HepG2 (cell line): Measurements from ENCODE around the gene HSF4. TPM values are rescaled to one million over a fixed set of nuclear protein-coding genes. Genes with fewer than 3 reads are reported as not detected.
A peak's percentile ranks its signal among the peaks of the same experiment; 100 is the strongest.

Source experiments
- ARID4A ChIP-seq: sonication (generic); formaldehyde crosslinking; IDR thresholded peaks from 2 replicates; pipeline ENCODE4 v1.5.0; 2020; ENCODE audit warnings: mild to moderate bottlenecking, missing genetic modification reagents, borderline replicate concordance
- CCAR2 ChIP-seq: fragments of 200-400 bp; formaldehyde crosslinking; optimal IDR thresholded peaks from 2 replicates; pipeline ENCODE3; 2018; ENCODE audit warnings: low read depth, mild to moderate bottlenecking, low read length, moderate library complexity
- CEBPG ChIP-seq: IDR thresholded peaks from 2 replicates; pipeline ENCODE4 v1.6.1; 2016
- GABPA ChIP-seq, 2 experiments: IDR thresholded peaks; 2 replicates each; pipeline ENCODE4 v1.6.1; 2011 to 2016; ENCODE audit warnings: low read depth in 2 of 2, low read length in 1 of 2, missing biosample characterization in 1 of 2, missing genetic modification characterization in 1 of 2
- HDAC2 ChIP-seq: sonication (generic); formaldehyde crosslinking; IDR thresholded peaks from 2 replicates; pipeline ENCODE4 v1.4.0; 2020; ENCODE audit warnings: missing genetic modification reagents
- HNRNPLL ChIP-seq: fragments of 200-400 bp; formaldehyde crosslinking; IDR thresholded peaks from 2 replicates; pipeline ENCODE4 v1.6.1; 2017; ENCODE audit warnings: mild to moderate bottlenecking, low read depth, low read length; ENCODE audit not compliant: poor library complexity, severe bottlenecking
- ISX ChIP-seq: sonication (generic); formaldehyde crosslinking; conservative IDR thresholded peaks from 2 replicates; pipeline ENCODE4 v1.5.0; 2020; ENCODE audit warnings: missing genetic modification reagents
- MAFF ChIP-seq: IDR thresholded peaks from 2 replicates; pipeline ENCODE4 v1.6.1; 2011; ENCODE audit warnings: low read depth, low read length, improper control_type of control experiment
- MED8 ChIP-seq: sonication (generic); formaldehyde crosslinking; IDR thresholded peaks from 2 replicates; pipeline ENCODE4 v1.8.1; 2023; ENCODE audit warnings: mild to moderate bottlenecking, missing genetic modification reagents; ENCODE audit not compliant: insufficient replicate concordance
- MXI1 ChIP-seq: IDR thresholded peaks from 3 replicates; pipeline ENCODE4 v1.6.1; 2012; ENCODE audit warnings: low read depth, low read length, inconsistent platforms, borderline replicate concordance
- NFE2 ChIP-seq: sonication (generic); formaldehyde crosslinking; IDR thresholded peaks from 2 replicates; pipeline ENCODE4 v1.4.0; 2020; ENCODE audit warnings: missing genetic modification reagents
- NR2C2 ChIP-seq: sonication (generic); formaldehyde crosslinking; IDR thresholded peaks from 2 replicates; pipeline ENCODE4 v1.4.0; 2020; ENCODE audit warnings: missing genetic modification reagents, mild to moderate bottlenecking, moderate library complexity, borderline replicate concordance
- RFXANK ChIP-seq: IDR thresholded peaks from 2 replicates; pipeline ENCODE4 v1.6.1; 2016
- TBX2 ChIP-seq: sonication (generic); formaldehyde crosslinking; IDR thresholded peaks from 2 replicates; pipeline ENCODE4 v1.5.0; 2020; ENCODE audit warnings: missing genetic modification reagents, mild to moderate bottlenecking, borderline replicate concordance
- TRIM24 ChIP-seq: sonication (generic); formaldehyde crosslinking; IDR thresholded peaks from 2 replicates; pipeline ENCODE4 v1.8.0; 2022; ENCODE audit warnings: mild to moderate bottlenecking, missing genetic modification reagents
- ZC3H4 ChIP-seq: sonication (generic); formaldehyde crosslinking; IDR thresholded peaks from 2 replicates; pipeline ENCODE4 v1.4.0; 2020; ENCODE audit warnings: missing genetic modification reagents, borderline replicate concordance
- ZFP37 ChIP-seq: sonication (generic); formaldehyde crosslinking; IDR thresholded peaks from 2 replicates; pipeline ENCODE4 v1.4.0; 2020; ENCODE audit warnings: missing genetic modification reagents, borderline replicate concordance
- ZNF20 ChIP-seq: sonication (generic); formaldehyde crosslinking; IDR thresholded peaks from 2 replicates; pipeline ENCODE4 v1.4.0; 2020; ENCODE audit warnings: mild to moderate bottlenecking, moderate library complexity, missing genetic modification reagents
- ZNF230 ChIP-seq: sonication (generic); formaldehyde crosslinking; IDR thresholded peaks from 2 replicates; pipeline ENCODE4 v1.4.0; 2020; ENCODE audit warnings: mild to moderate bottlenecking, missing genetic modification reagents
- ZNF251 ChIP-seq: sonication (generic); formaldehyde crosslinking; IDR thresholded peaks from 2 replicates; pipeline ENCODE4 v1.9.0; 2021; ENCODE audit warnings: mild to moderate bottlenecking, missing genetic modification reagents
- ZNF460 ChIP-seq: sonication (generic); formaldehyde crosslinking; IDR thresholded peaks from 2 replicates; pipeline ENCODE4 v1.5.1; 2020; ENCODE audit warnings: missing genetic modification reagents, mild to moderate bottlenecking, borderline replicate concordance
- ZNF549 ChIP-seq: sonication (generic); formaldehyde crosslinking; IDR thresholded peaks from 2 replicates; pipeline ENCODE4 v1.5.0; 2020; ENCODE audit warnings: missing genetic modification reagents
- ZNF678 ChIP-seq: sonication (generic); formaldehyde crosslinking; IDR thresholded peaks from 2 replicates; pipeline ENCODE4 v1.4.0; 2020; ENCODE audit warnings: mild to moderate bottlenecking, missing genetic modification reagents
- polyA plus RNA-seq, 8 experiments: library from polyadenylated mRNA; depleted of rRNA in 3 of 8; stranded (reverse) in 7 of 8; unstranded in 1 of 8; fragments of >200 nt; fragmentation: Illumina TruSeq in 4 of 8; extraction: Trizol in 4 of 8; gene quantifications; 2 replicates each; pipeline versions ENCODE4 v1.2.1 to v1.2.3, GENCODE V29; 2011 to 2016; ENCODE audit warnings: low read depth in 4 of 8, missing spikeins in 1 of 8, mixed read lengths in 1 of 8; ENCODE audit not compliant: insufficient read depth in 1 of 8
- total RNA-seq, 5 experiments: library from RNA; depleted of rRNA; stranded (reverse); fragments of >200 nt; fragmentation: Illumina TruSeq; extraction: Trizol; gene quantifications; 2 replicates each; pipeline ENCODE4 v1.2.3, GENCODE V29; 2016; ENCODE audit warnings: low read depth in 1 of 5
- TF ChIP-seq, protein P1 (sequence below): sonication (generic); formaldehyde crosslinking; IDR thresholded peaks from 2 replicates; pipeline ENCODE4 v1.8.0; 2022; ENCODE audit warnings: mild to moderate bottlenecking, missing genetic modification reagents, moderate library complexity
- TF ChIP-seq, protein P2 (sequence below): sonication (generic); formaldehyde crosslinking; conservative IDR thresholded peaks from 2 replicates; pipeline ENCODE4 v1.8.1; 2023; ENCODE audit warnings: missing genetic modification reagents

HSF4 gene
- total and polyA plus RNA-seq, 2 of the 13 experiments (the other 11 are each of a cell fraction or from before 2014, with no cell fraction given): 3.5 to 16.9 TPM

- TF ChIP-seq ARID4A (CRISPR knock-in tag) (no peak), NFE2 (no peak), ISX (CRISPR knock-in tag) (no peak), ZNF230 (no peak; the same call in 1 of the 2 replicates), ZC3H4 (CRISPR knock-in tag) (peak; percentile 17; the same call in 1 of the 2 replicates), RFXANK (CRISPR knock-in tag) (no peak), HNRNPLL (no peak), CCAR2 (no peak), GABPA (IDR thresholded peaks at IDR 0.05; ENCODE audit: low read depth, low read length) (no peak), GABPA (CRISPR knock-in tag; IDR thresholded peaks at IDR 0.05; ENCODE audit: low read depth) (no peak), MXI1 (no peak), ZNF251 (CRISPR knock-in tag) (no peak), ZNF460 (no peak), ZNF549 (no peak), CEBPG (CRISPR knock-in tag) (no peak), TRIM24 (CRISPR knock-in tag) (no peak), MED8 (CRISPR knock-in tag) (no peak), ZNF20 (CRISPR knock-in tag) (no peak), HDAC2 (CRISPR knock-in tag) (peak; percentile 51; the same call in 1 of the 2 replicates), ZFP37 (no peak), TBX2 (CRISPR knock-in tag) (no peak), NR2C2 (no peak), MAFF (no peak), ZNF678 (CRISPR knock-in tag) (peak; percentile 62; the same call in 1 of the 2 replicates)
- TF ChIP-seq, protein P1, sequence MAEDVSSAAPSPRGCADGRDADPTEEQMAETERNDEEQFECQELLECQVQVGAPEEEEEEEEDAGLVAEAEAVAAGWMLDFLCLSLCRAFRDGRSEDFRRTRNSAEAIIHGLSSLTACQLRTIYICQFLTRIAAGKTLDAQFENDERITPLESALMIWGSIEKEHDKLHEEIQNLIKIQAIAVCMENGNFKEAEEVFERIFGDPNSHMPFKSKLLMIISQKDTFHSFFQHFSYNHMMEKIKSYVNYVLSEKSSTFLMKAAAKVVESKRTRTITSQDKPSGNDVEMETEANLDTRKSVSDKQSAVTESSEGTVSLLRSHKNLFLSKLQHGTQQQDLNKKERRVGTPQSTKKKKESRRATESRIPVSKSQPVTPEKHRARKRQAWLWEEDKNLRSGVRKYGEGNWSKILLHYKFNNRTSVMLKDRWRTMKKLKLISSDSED (CRISPR knock-in tag): no peak
- TF ChIP-seq, protein P2, sequence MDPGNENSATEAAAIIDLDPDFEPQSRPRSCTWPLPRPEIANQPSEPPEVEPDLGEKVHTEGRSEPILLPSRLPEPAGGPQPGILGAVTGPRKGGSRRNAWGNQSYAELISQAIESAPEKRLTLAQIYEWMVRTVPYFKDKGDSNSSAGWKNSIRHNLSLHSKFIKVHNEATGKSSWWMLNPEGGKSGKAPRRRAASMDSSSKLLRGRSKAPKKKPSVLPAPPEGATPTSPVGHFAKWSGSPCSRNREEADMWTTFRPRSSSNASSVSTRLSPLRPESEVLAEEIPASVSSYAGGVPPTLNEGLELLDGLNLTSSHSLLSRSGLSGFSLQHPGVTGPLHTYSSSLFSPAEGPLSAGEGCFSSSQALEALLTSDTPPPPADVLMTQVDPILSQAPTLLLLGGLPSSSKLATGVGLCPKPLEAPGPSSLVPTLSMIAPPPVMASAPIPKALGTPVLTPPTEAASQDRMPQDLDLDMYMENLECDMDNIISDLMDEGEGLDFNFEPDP: no peak
These were observed 6.6 kb downstream of the HSF4 start (continued) for GRCh38 chr16:67170949-67171649.
